ENCODE data around the gene NUDT16. TPM values are rescaled to one million over a fixed set of nuclear protein-coding genes. Genes with fewer than 3 reads are reported as not detected.

NUDT16 gene
- total RNA-seq, 1 donor from 2014 or later: 14.0 TPM

DNA sequence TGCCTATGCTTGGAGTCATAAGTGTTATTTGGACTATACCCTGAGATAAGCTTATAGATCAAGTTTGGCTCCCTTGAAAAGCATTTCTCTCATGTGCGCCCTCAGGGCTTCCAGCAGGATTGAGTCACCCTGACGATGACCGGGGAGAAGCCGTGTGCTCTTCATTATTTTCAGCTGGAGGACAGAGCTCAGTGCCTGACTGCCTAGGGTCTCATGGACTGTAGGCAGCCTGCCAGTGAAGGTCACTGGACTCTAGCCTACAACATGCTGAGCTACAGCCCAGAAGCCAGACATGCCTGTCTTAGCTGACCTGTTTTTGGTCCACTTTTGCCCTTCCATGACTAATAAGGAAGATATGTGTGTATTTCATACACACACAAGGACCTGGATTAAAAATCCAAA lies 31.6 kb upstream of the NUDT16 start:
- TF ChIP-seq CTCF (IDR thresholded peaks at IDR 0.05; ENCODE audit: insufficient read depth, low read length, poor library complexity, severe bottlenecking): no peak
- no peaks in the 10 kb centered on the region for H3K27me3 ChIP-seq (ENCODE audit: control insufficient read depth, insufficient read depth, low read length)
- H3K4me3 ChIP-seq (ENCODE audit: low read depth, low read length): no peak overlapping the region
- DNase-seq (ENCODE audit: low read depth): no peak
- H3K36me3 ChIP-seq (ENCODE audit: control insufficient read depth, insufficient read depth, low read length): no peaks in the 10 kb centered on the region

DNA sequence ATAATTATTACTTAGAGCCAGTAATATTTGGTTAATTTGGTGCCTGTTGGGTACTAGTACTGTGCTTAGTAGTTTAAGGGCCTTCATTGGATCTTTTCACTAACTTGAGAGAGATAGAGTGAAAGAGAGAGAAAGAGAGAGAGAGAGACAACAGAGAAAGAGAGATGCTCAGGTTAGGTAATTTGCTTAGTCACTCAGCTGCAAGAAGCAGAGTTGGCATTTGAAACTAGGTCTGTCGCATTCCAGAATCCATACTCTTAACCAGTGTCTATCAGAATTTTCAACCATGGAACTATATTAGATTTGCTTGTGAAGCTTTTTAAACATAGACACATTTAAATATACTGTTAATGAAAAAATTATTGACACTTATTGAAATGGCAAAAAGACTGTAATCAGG lies 31.1 kb upstream of the NUDT16 start:
- H3K4me3 ChIP-seq (ENCODE audit: low read depth, low read length): no peak overlapping the region

DNA sequence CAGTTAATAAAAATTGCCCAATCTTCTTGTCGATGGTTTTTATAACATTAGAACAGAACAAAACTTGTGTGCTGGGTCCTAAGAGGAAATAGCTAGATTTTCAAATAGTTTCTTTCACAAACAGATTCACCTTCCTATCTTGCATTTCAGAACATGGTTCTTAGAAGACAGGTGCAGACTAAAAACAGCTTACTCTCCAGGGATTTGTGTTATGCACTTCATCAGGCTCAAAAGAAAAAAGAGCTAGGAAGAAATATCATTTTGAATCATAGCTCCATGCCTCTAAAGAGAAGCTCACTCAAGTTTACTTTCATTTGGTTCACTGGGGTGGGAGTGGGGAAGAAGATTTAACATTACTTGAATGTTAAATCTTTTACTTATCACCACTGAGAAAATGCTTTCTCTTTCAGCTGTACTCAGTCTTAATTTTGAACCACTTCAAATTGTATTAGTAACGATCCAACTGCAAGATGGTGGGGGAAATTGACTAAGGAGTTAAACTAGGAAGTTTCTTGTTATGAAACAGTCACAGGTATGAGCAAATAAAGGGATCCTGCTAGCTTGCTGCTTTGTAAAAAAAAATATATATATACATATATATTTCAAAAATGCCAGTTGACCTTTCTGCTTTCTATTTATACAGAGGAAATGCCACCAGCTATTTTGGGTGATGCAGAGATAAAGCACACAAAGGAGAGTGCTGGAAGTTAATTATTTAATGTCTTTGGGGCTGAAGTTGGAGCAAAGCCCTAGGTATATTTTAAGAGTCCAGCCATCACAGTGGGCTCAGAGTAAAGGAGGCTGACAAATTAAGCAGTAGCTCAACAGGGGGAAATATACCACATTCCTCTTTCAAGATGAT lies 28.3 kb upstream of the NUDT16 start:
- Histone ChIP-seq H3K36me3 (ENCODE audit: control insufficient read depth, insufficient read depth, low read length) (no peaks in the 10 kb centered on the region), H3K27me3 (ENCODE audit: control insufficient read depth, insufficient read depth, low read length) (no peaks in the 10 kb centered on the region), H3K4me3 (ENCODE audit: low read depth, low read length) (no peak overlapping the region)
- no peak for TF ChIP-seq CTCF (IDR thresholded peaks at IDR 0.05; ENCODE audit: insufficient read depth, low read length, poor library complexity, severe bottlenecking)
- DNase-seq (ENCODE audit: low read depth): no peak

More for the DNA sequence above, 31.1 kb upstream of the NUDT16 start:
- DNase-seq (ENCODE audit: low read depth): no peak
- no peaks in the 10 kb centered on the region for H3K36me3 ChIP-seq (ENCODE audit: control insufficient read depth, insufficient read depth, low read length)
- no peak for TF ChIP-seq CTCF (IDR thresholded peaks at IDR 0.05; ENCODE audit: insufficient read depth, low read length, poor library complexity, severe bottlenecking)
- H3K27me3 ChIP-seq (ENCODE audit: control insufficient read depth, insufficient read depth, low read length): no peaks in the 10 kb centered on the region

DNA sequence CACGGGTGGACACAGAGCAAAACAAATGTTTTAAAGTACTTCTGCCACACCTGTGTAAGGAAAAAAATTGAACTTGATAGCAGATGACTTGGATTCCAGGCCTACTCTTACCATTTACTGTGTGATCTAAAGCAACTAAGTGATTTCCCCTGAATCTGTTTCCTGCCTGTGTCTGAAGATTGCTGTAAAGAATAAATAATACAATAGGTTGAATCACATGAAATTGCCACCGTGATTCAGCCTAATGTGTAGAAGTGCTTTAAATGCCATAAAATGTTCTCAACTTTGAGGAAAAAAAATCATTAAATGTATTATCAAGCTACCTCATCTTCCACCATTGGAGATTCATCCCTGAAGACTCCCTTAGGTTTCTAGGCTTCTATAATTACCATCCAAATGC lies 27.6 kb upstream of the NUDT16 start:
- no peak for TF ChIP-seq CTCF (IDR thresholded peaks at IDR 0.05; ENCODE audit: insufficient read depth, low read length, poor library complexity, severe bottlenecking)
- Histone ChIP-seq H3K4me3 (ENCODE audit: low read depth, low read length) (no peak overlapping the region), H3K27me3 (ENCODE audit: control insufficient read depth, insufficient read depth, low read length) (no peaks in the 10 kb centered on the region), H3K36me3 (ENCODE audit: control insufficient read depth, insufficient read depth, low read length) (no peaks in the 10 kb centered on the region)
- no peak for DNase-seq (ENCODE audit: low read depth)

DNA sequence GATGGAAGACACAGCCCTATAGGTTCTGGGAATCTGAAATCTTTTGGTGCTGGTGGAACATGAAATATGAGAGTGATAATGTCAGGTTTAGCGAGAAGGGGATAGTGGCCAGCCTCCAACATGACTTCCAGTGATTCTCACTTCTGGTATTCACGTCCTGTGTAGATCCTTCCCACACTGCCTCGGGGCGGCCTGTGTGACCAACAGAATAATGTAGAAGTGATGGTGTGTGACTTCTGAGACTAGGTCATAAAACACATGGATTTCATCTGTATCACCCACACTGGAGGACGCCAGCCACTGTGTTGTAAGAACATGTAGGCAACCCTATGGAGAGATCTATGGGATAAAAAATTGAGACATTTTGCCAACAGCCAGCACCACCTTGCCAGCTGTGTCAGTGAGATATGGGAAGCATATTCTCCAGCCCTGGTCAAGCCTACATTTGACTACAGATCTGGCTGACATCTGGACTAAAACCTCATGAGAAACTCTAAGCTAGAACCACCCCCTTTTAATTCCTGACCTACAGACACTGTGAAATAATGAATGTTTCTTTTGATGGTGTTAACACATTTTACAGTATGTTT lies 25.5 kb upstream of the NUDT16 start:
- Histone ChIP-seq H3K27me3 (ENCODE audit: control insufficient read depth, insufficient read depth, low read length) (no peaks in the 10 kb centered on the region), H3K4me3 (ENCODE audit: low read depth, low read length) (no peak overlapping the region), H3K36me3 (ENCODE audit: control insufficient read depth, insufficient read depth, low read length) (no peaks in the 10 kb centered on the region)
- no peak for TF ChIP-seq CTCF (IDR thresholded peaks at IDR 0.05; ENCODE audit: insufficient read depth, low read length, poor library complexity, severe bottlenecking)
- DNase-seq (ENCODE audit: low read depth): no peak
